Stimulated activated naive CD8-positive, alpha-beta T cell treated with anti-CD3 and anti-CD28 coated beads, Interleukin-15, Interleukin-2, amounts not matched to agents 100 ng/mL and 50 ng/mL, for 24 hours (primary cell): ENCODE measurements around the gene BUD13.

Experiments
- H3K27ac Mint-ChIP-seq: one replicate; pipeline ENCODE4 v1.8.0; 2021; ENCODE audit warnings: mild to moderate bottlenecking, mixed read lengths
- H3K27me3 Mint-ChIP-seq: one replicate; pipeline ENCODE4 v1.8.0; 2021; ENCODE audit warnings: mixed read lengths
- H3K36me3 Mint-ChIP-seq: one replicate; pipeline ENCODE4 v1.8.0; 2021; ENCODE audit warnings: low read depth, mixed read lengths
- H3K4me1 Mint-ChIP-seq: one replicate; pipeline ENCODE4 v1.8.0; 2021; ENCODE audit warnings: low read depth, mixed read lengths
- H3K4me3 Mint-ChIP-seq: one replicate; pipeline ENCODE4 v1.8.0; 2021; ENCODE audit warnings: mild to moderate bottlenecking, mixed read lengths
- H3K9me3 Mint-ChIP-seq: one replicate; pipeline ENCODE4 v1.8.0; 2021; ENCODE audit warnings: mixed read lengths

Gene BUD13

GRCh38 chr11:116701297-116701801, 71.4 kb downstream of the BUD13 start:
- no peak overlapping the region for H3K4me3 Mint-ChIP-seq

GRCh38 chr11:116700586-116701220, 72.1 kb downstream of the BUD13 start:
- Mint-ChIP-seq H3K27me3 (no peaks in the 10 kb centered on the region), H3K9me3 (no peaks in the 10 kb centered on the region), H3K4me3 (no peak overlapping the region), H3K27ac (no peak overlapping the region), H3K4me1 (no peaks in the 10 kb centered on the region), H3K36me3 (no peaks in the 10 kb centered on the region)

More at GRCh38 chr11:116701297-116701801, 71.4 kb downstream of the BUD13 start:
- Mint-ChIP-seq H3K9me3 (no peaks in the 10 kb centered on the region), H3K36me3 (no peaks in the 10 kb centered on the region), H3K4me1 (no peaks in the 10 kb centered on the region), H3K27ac (no peak overlapping the region), H3K27me3 (no peaks in the 10 kb centered on the region)
